Spleen (tissue), 11 donors: ENCODE measurements around the gene NFX1. TPM values are rescaled to one million over a fixed set of nuclear protein-coding genes. Genes with fewer than 3 reads are reported as not detected.

Source experiments
- DNase-seq: peaks from one replicate; pipeline ENCODE4 v3.0.0-alpha.2; 2020
- H3K27ac ChIP-seq, 8 donors: fragments of 200-600 bp; sonication (generic) in 7 of 8; 1 replicate in 4 of 8; 2 replicates in 4 of 8; pipeline versions ENCODE4 v1.5.0 to v1.8.0; 2016 to 2021; ENCODE audit warnings: inconsistent platforms in 4 of 8, mild to moderate bottlenecking in 4 of 8, moderate library complexity in 1 of 8
- H3K27me3 ChIP-seq, 7 donors: fragments of 200-600 bp; sonication (generic) in 6 of 7; replicated peaks in 1 of 7; 1 replicate in 4 of 7; 2 replicates in 3 of 7; pipeline versions ENCODE4 v1.5.0 to v1.8.0; 2016 to 2021; ENCODE audit warnings: inconsistent platforms in 3 of 7, mild to moderate bottlenecking in 1 of 7
- H3K36me3 ChIP-seq, 6 donors: fragments of 200-600 bp; sonication (generic) in 5 of 6; 1 replicate in 4 of 6; 2 replicates in 2 of 6; pipeline versions ENCODE4 v1.5.0 to v1.8.0; 2016 to 2021; ENCODE audit warnings: inconsistent platforms in 2 of 6
- H3K4me1 ChIP-seq, 6 donors: fragments of 200-600 bp; sonication (generic) in 5 of 6; 1 replicate in 3 of 6; 2 replicates in 3 of 6; pipeline versions ENCODE4 v1.5.0 to v1.8.0; 2016 to 2021; ENCODE audit warnings: inconsistent platforms in 3 of 6
- H3K4me3 ChIP-seq, 8 donors: fragments of 200-600 bp; sonication (generic) in 7 of 8; 1 replicate in 4 of 8; 2 replicates in 4 of 8; pipeline versions ENCODE4 v1.5.0 to v1.8.0; 2016 to 2021; ENCODE audit warnings: inconsistent platforms in 4 of 8, mild to moderate bottlenecking in 4 of 8, moderate library complexity in 2 of 8
- H3K9me3 ChIP-seq, 8 donors: fragments of 200-600 bp; sonication (generic) in 7 of 8; 1 replicate in 4 of 8; 2 replicates in 4 of 8; pipeline versions ENCODE4 v1.5.0 to v1.8.0; 2016 to 2021; ENCODE audit warnings: inconsistent platforms in 4 of 8
- POLR2A ChIP-seq, 3 donors: fragments of 450-650 bp; IDR thresholded peaks; one replicate each; pipeline ENCODE4 v1.5.1; 2017; ENCODE audit warnings: antibody characterized with exemption in 3 of 3, mild to moderate bottlenecking in 1 of 3
- POLR2AphosphoS5 ChIP-seq, 3 donors: sonication (generic); formaldehyde crosslinking; IDR thresholded peaks; one replicate each; pipeline ENCODE4 v1.5.1; 2017; ENCODE audit warnings: antibody characterized with exemption in 3 of 3
- WGBS, 5 donors: extraction: QIAGEN DNeasy Blood & Tissue Kit in 3 of 5; methylation state at CpG; one replicate each; pipeline versions ENCODE4 v1.1.5 to v1.1.7; 2013 to 2018; 5-methylcytosine and 5-hydroxymethylcytosine counted together
- intact Hi-C: fragments of 100-400 bp; cut with DNase I; formaldehyde crosslinking; loops from one replicate; pipeline ENCODE4 v1.15.0; 2023; ENCODE audit warnings: low total_unique reads
- polyA plus RNA-seq, 3 donors: library from polyadenylated mRNA; stranded (reverse); fragments of 200-250 nt; gene quantifications; one replicate each; pipeline ENCODE4 v1.2.1, GENCODE V29; 2013
- total RNA-seq, 7 donors: library from RNA; depleted of rRNA in 3 of 7; stranded (reverse); fragments of >200 nt in 3 of 7; fragmentation: NEBNext Ultra II Directional in 4 of 7; extraction: Animal tissue kit (Norgen Biotek cat#: 25700) in 4 of 7; gene quantifications; one replicate each; pipeline versions ENCODE4 v1.1.0 to v1.2.1, GENCODE V29; 2016 to 2021
- TF ChIP-seq, protein P1 (sequence below), 11 experiments: fragments of 200-600 bp in 7 of 11; fragments of 450-650 bp in 4 of 11; sonication (generic) in 4 of 11; IDR thresholded peaks in 8 of 11; conservative IDR thresholded peaks in 3 of 11; 1 replicate in 7 of 11; 2 replicates in 4 of 11; pipeline versions ENCODE4 v1.4.0 to v1.8.0; 2016 to 2021; ENCODE audit warnings: antibody characterized with exemption in 11 of 11, inconsistent platforms in 4 of 11, mild to moderate bottlenecking in 1 of 11
- donor health status: healthy with polysubstance abuse.
- donor health status: DM: no; HTN: no; CAD: no; lungs with moderate emphysema.
- donor health status: DM: no; HTN: no; CAD: no.
- donor health status: Bipolar disorder and iron deficiency.
- donor health status: healthy.
- donor health status: DM: no; HTN: no; CAD: no.
- donor health status: DM: yes; HTN: yes; CAD: no.

Gene NFX1
- total and polyA plus RNA-seq, 10 donors, result 10.5 to 57.5 (median 42.4) TPM

DNA sequence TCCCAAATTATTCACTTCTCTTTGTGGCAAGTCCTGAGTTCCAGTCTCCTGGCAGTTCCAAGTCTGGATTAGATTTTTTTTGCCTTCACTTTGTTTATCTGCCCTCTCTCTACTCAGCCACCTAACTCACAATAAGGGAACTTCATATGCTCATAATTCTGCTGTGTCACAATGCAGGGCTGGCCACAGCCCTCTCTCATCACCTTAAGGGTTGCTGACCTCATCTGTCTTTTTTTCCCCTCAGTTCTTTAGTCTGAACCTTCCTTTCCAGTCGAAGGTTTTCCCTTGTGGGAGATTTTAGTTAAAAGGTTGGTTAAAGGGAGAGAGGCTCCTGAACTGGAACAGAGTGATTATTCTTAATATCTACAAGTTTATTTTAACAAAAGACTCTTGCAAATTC, 29.9 kb upstream of the NFX1 start:
- H3K27ac ChIP-seq, result no peak overlapping the region
- intact Hi-C loops, result no loop called here
- H3K4me3 ChIP-seq, result no peak overlapping the region
- peaks cover 9 to 29% (median 20%) of the 10 kb centered on the region in 6 donors for H3K4me1 ChIP-seq
- TF ChIP-seq POLR2AphosphoS5 (IDR thresholded peaks at IDR 0.05), result no peak
- TF ChIP-seq, protein P1, sequence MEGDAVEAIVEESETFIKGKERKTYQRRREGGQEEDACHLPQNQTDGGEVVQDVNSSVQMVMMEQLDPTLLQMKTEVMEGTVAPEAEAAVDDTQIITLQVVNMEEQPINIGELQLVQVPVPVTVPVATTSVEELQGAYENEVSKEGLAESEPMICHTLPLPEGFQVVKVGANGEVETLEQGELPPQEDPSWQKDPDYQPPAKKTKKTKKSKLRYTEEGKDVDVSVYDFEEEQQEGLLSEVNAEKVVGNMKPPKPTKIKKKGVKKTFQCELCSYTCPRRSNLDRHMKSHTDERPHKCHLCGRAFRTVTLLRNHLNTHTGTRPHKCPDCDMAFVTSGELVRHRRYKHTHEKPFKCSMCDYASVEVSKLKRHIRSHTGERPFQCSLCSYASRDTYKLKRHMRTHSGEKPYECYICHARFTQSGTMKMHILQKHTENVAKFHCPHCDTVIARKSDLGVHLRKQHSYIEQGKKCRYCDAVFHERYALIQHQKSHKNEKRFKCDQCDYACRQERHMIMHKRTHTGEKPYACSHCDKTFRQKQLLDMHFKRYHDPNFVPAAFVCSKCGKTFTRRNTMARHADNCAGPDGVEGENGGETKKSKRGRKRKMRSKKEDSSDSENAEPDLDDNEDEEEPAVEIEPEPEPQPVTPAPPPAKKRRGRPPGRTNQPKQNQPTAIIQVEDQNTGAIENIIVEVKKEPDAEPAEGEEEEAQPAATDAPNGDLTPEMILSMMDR (IDR thresholded peaks at IDR 0.05 in 8 of 11, conservative IDR thresholded peaks at IDR 0.05 in 3 of 11), result no peak
- no peak for TF ChIP-seq POLR2A (IDR thresholded peaks at IDR 0.05)
- 67 to 87% (median 77%) methylated on average over 1 of the region's 1 CpG for WGBS, 5 donors
- peaks cover 14 to 73% (median 66%) of the 10 kb centered on the region in 6 donors for H3K36me3 ChIP-seq
- no peak for DNase-seq
- H3K9me3 ChIP-seq, result no peaks in the 10 kb centered on the region
- no peaks in the 10 kb centered on the region for H3K27me3 ChIP-seq

GRCh38 chr9:33263131-33264002, 26.9 kb upstream of the NFX1 start:
- intact Hi-C loops, result no loop called here
- DNase-seq, result peak; percentile 78
- no peak for TF ChIP-seq POLR2AphosphoS5 (IDR thresholded peaks at IDR 0.05)
- no peak for TF ChIP-seq POLR2A (IDR thresholded peaks at IDR 0.05)
- TF ChIP-seq, protein P1 (IDR thresholded peaks at IDR 0.05 in 8 of 11, conservative IDR thresholded peaks at IDR 0.05 in 3 of 11), result no peak
- no peaks in the 10 kb centered on the region for H3K9me3 ChIP-seq
- H3K4me3 ChIP-seq, result peak overlapping the region; percentile 69 to 97 (median 88)
- peaks cover 16 to 59% (median 44%) of the 10 kb centered on the region in 6 donors for H3K4me1 ChIP-seq
- peak overlapping the region; percentile 75 to 99 (median 96) for H3K27ac ChIP-seq
- WGBS, 5 donors, result 5 to 7% (median 6%) methylated on average over 18 to 25 of the region's 25 CpGs
- peaks cover 5 to 68% (median 48%) of the 10 kb centered on the region in 6 donors for H3K36me3 ChIP-seq
- no peaks in the 10 kb centered on the region for H3K27me3 ChIP-seq

DNA sequence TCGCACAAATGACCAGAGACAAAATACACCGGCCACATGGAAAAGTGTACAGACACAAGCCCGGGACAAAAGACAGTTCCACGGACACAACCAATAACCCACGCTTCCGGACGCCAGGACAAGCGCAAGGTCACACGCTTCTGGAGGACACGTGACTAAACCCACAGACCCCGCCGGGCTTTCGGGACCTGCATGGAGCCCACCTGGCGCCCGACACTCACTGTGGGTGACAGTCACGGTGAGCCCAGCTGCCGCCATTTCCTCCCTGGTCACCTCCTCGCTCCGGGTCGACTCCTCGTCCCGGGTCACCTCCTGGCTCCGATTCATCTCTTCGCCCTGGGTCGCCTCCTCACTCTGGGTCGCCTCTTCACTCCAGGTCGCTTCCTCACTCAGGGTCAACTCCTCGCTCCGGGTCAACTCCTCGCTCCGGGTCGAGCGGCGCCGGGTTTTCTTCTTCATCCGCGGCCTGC, 26.3 kb upstream of the NFX1 start:
- Histone ChIP-seq H3K36me3 (peaks cover 2 to 68% (median 47%) of the 10 kb centered on the region in 6 donors), H3K27ac (peak overlapping the region; percentile 75 to 99 (median 96)), H3K27me3 (no peaks in the 10 kb centered on the region), H3K4me3 (peak overlapping the region; percentile 69 to 97 (median 88)), H3K9me3 (no peaks in the 10 kb centered on the region), H3K4me1 (peaks cover 16 to 63% (median 44%) of the 10 kb centered on the region in 6 donors)
- 0% methylated on average over 19 to 37 of the region's 37 CpGs for WGBS, 5 donors
- DNase-seq, result peak; percentile 94
- intact Hi-C loops, result no loop called here
- TF ChIP-seq POLR2A (IDR thresholded peaks at IDR 0.05) (no peak), POLR2AphosphoS5 (IDR thresholded peaks at IDR 0.05) (no peak)

DNA sequence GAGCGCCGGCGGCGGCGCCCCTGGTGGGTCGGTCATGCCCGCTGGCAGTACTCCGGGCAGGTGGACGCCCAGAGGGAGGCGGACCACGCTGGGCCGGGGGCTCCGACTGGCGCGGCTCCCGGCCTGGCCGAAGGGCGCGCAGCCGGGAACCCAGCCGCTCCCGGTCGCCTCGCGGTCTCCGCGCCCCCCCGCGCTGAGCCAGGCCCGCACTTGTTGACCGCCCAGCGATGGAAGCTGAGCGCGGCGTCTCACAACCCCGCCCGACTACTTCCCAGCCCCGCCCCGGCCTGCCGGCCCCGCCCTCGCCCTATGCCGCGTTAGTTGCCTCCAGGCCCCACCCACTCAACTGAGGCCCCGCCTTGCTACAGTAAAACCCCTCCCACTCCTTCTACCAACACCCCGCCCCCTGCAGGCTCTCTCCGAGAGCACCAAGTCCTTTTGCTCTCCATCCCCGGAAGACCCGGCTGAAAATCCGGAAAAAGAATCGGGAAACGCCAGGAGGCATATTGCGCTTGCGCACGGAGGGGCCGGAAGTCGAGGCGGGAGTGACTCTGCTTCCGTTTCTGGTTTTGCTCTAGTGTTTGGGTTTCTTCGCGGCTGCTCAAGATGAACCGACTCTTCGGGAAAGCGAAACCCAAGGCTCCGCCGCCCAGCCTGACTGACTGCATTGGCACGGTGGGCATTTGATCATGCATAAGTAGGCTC, 25.7 kb upstream of the NFX1 start, which contains the start of the genes BAG1 and CHMP5:
Gene BAG1 (minus strand): TSS at position 236 of the 705 bp plus-strand sequence.
Gene CHMP5 (plus strand): TSS at position 577 of the 705 bp plus-strand sequence. CDS start 30 bp downstream, at position 607.
- Histone ChIP-seq H3K27me3 (no peaks in the 10 kb centered on the region), H3K9me3 (no peaks in the 10 kb centered on the region), H3K36me3 (peaks cover 0 to 68% (median 46%) of the 10 kb centered on the region in 6 donors), H3K4me3 (peak within 1 kb of the TSS; percentile 69 to 97 (median 88)), H3K27ac (peak within 1 kb of the TSS; percentile 79 to 99 (median 96)), H3K4me1 (peaks cover 16 to 66% (median 44%) of the 10 kb centered on the region in 6 donors)
- 0 to 1% (median 0%) methylated on average over 27 to 67 of the region's 67 CpGs for WGBS, 5 donors
- TF ChIP-seq, protein P1 (IDR thresholded peaks at IDR 0.05 in 8 of 11, conservative IDR thresholded peaks at IDR 0.05 in 3 of 11), result peak in 9 of 11 experiments; percentile 47 to 80 (median 61)
- TF ChIP-seq POLR2AphosphoS5 (IDR thresholded peaks at IDR 0.05) (peak; percentile 91 to 94 (median 93)), POLR2A (IDR thresholded peaks at IDR 0.05) (peak in 2 of 3 donors; percentile 52 to 75)
- peak; percentile 100 for DNase-seq
- intact Hi-C loops, result no loop called here
